Breast epithelium (tissue), 4 donors: ENCODE results near the gene CRHR2. TPM values are rescaled to one million over a fixed set of nuclear protein-coding genes. Genes with fewer than 3 reads are reported as not detected.

Experiments
- DNase-seq, 2 donors: peaks; one replicate each; pipeline ENCODE4 v3.0.0-alpha.2; 2019; ENCODE audit warnings: low spot score in 2 of 2
- H3K27ac ChIP-seq, 2 donors: fragments of 200-600 bp; sonication (generic) in 1 of 2; one replicate each; pipeline ENCODE4 v1.5.1; 2016 to 2019; ENCODE audit warnings: mild to moderate bottlenecking in 1 of 2
- H3K27me3 ChIP-seq, 2 donors: fragments of 200-600 bp; sonication (generic) in 1 of 2; one replicate each; pipeline versions ENCODE4 v1.5.1 to v1.6.0; 2017 to 2019; ENCODE audit warnings: control low read depth in 1 of 2, mild to moderate bottlenecking in 1 of 2
- H3K36me3 ChIP-seq: fragments of 200-600 bp; one replicate; pipeline ENCODE4 v1.5.1; 2019
- H3K4me1 ChIP-seq, 2 donors: fragments of 200-600 bp; sonication (generic); one replicate each; pipeline ENCODE4 v1.5.1; 2016 to 2019; ENCODE audit warnings: control low read depth in 1 of 2
- H3K4me3 ChIP-seq, 3 donors: fragments of 200-600 bp; sonication (generic); 1 replicate in 2 of 3; 2 replicates in 1 of 3; pipeline ENCODE4 v1.5.1; 2016 to 2019; ENCODE audit warnings: mild to moderate bottlenecking in 3 of 3, moderate library complexity in 2 of 3
- H3K9me3 ChIP-seq, 2 donors: fragments of 200-600 bp; sonication (generic) in 1 of 2; one replicate each; pipeline ENCODE4 v1.5.1; 2016 to 2019; ENCODE audit warnings: control low read depth in 1 of 2
- CTCF ChIP-seq, 3 donors: fragments of 450-650 bp; IDR thresholded peaks; one replicate each; pipeline ENCODE4 v1.5.1; 2016 to 2017; ENCODE audit warnings: antibody characterized with exemption in 3 of 3, mild to moderate bottlenecking in 3 of 3, moderate library complexity in 3 of 3
- POLR2A ChIP-seq: fragments of 450-650 bp; IDR thresholded peaks from one replicate; pipeline ENCODE4 v1.6.1; 2016; ENCODE audit warnings: antibody characterized with exemption, mild to moderate bottlenecking, moderate library complexity
- POLR2AphosphoS5 ChIP-seq, 3 donors: sonication (generic); formaldehyde crosslinking; IDR thresholded peaks; one replicate each; pipeline ENCODE4 v1.6.1; 2017; ENCODE audit warnings: antibody characterized with exemption in 3 of 3
- intact Hi-C: fragments of 100-400 bp; cut with DNase I; formaldehyde crosslinking; loops from one replicate; pipeline ENCODE4 v1.15.1; 2023; ENCODE audit warnings: low total_unique reads
- total RNA-seq, 3 donors: library from RNA; depleted of rRNA; stranded (reverse); fragments of >200 nt; gene quantifications; one replicate each; pipeline ENCODE4 v1.1.0, GENCODE V29; 2016

CRHR2 gene
- total RNA-seq, 3 donors from 2014 or later: under 0.01 to 0.16 (median 0.15) TPM

DNA sequence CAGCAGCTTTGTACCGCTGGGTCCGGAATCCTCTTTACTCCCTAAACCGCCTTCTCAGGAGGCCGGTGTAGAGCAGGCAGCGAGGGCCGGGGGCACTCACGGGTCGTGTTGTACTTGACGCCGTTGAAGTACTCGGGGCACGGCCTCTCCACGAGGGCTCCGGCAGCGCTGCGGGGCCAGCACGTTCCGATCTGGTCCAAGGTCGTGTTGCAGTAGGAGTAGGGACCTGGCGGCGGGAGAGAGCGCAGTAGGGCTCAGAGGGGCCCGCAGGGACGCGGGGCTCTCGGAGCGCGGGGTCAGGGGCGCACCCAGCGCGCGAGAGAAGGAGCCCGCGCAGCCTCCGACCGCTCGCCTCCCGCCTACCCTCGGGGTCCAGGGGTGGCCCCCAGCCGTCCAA lies 443 bp downstream of the CRHR2 start:
- peaks cover 7 to 8% of the 10 kb centered on the region in 2 donors for H3K4me1 ChIP-seq
- no peak for DNase-seq
- peaks cover 2 to 53% of the 10 kb centered on the region in 2 donors for H3K27me3 ChIP-seq
- H3K9me3 ChIP-seq: no peaks in the 10 kb centered on the region
- intact Hi-C loops: no loop called here
- H3K4me3 ChIP-seq: peak overlapping the region; percentile 39 to 70 (median 51)
- TF ChIP-seq POLR2A (no peak), POLR2AphosphoS5 (IDR thresholded peaks at IDR 0.05) (no peak), CTCF (IDR thresholded peaks at IDR 0.05) (no peak)
- no peaks in the 10 kb centered on the region for H3K36me3 ChIP-seq
- H3K27ac ChIP-seq: no peak overlapping the region

GRCh38 chr7:30681331-30681797 lies 892 bp downstream of the CRHR2 start:
- H3K36me3 ChIP-seq: no peaks in the 10 kb centered on the region
- TF ChIP-seq CTCF (IDR thresholded peaks at IDR 0.05) (no peak), POLR2A (no peak), POLR2AphosphoS5 (IDR thresholded peaks at IDR 0.05) (no peak)
- H3K9me3 ChIP-seq: no peaks in the 10 kb centered on the region
- H3K27ac ChIP-seq: no peak overlapping the region
- no peak for DNase-seq
- H3K4me1 ChIP-seq: peaks cover 7 to 8% of the 10 kb centered on the region in 2 donors
- peaks cover 2 to 53% of the 10 kb centered on the region in 2 donors for H3K27me3 ChIP-seq
- H3K4me3 ChIP-seq: peak overlapping the region; percentile 39 to 70 (median 51)
- intact Hi-C loops: no loop called here

- intact Hi-C loops: no loop called here
- Histone ChIP-seq H3K27ac (no peak overlapping the region), H3K4me1 (peaks cover 7 to 8% of the 10 kb centered on the region in 2 donors), H3K36me3 (no peaks in the 10 kb centered on the region), H3K4me3 (no peak overlapping the region), H3K27me3 (peaks cover 2 to 46% of the 10 kb centered on the region in 2 donors), H3K9me3 (no peaks in the 10 kb centered on the region)
- no peak for DNase-seq
- no peak for TF ChIP-seq POLR2A
- TF ChIP-seq POLR2AphosphoS5 (IDR thresholded peaks at IDR 0.05): no peak
- no peak for TF ChIP-seq CTCF (IDR thresholded peaks at IDR 0.05)
Measured at GRCh38 chr7:30679664-30680063, 2.6 kb downstream of the CRHR2 start.

GRCh38 chr7:30678805-30679204 lies 3.5 kb downstream of the CRHR2 start:
- Histone ChIP-seq H3K4me3 (no peak overlapping the region), H3K27me3 (peaks cover 2 to 38% of the 10 kb centered on the region in 2 donors), H3K4me1 (peaks cover 7 to 8% of the 10 kb centered on the region in 2 donors), H3K27ac (no peak overlapping the region), H3K9me3 (no peaks in the 10 kb centered on the region), H3K36me3 (no peaks in the 10 kb centered on the region)
- no peak for DNase-seq
- TF ChIP-seq CTCF (IDR thresholded peaks at IDR 0.05) (no peak), POLR2A (no peak)
- intact Hi-C loops: no loop called here

- Histone ChIP-seq H3K9me3 (no peaks in the 10 kb centered on the region), H3K27me3 (peaks cover 0 to under 1% of the 10 kb centered on the region in 2 donors), H3K36me3 (no peaks in the 10 kb centered on the region), H3K4me1 (no peaks in the 10 kb centered on the region), H3K27ac (no peak overlapping the region), H3K4me3 (no peak overlapping the region)
- intact Hi-C loops: no loop called here
- TF ChIP-seq CTCF (IDR thresholded peaks at IDR 0.05): no peak
- TF ChIP-seq POLR2A: no peak
- no peak for TF ChIP-seq POLR2AphosphoS5 (IDR thresholded peaks at IDR 0.05)
- no peak for DNase-seq
Measured at GRCh38 chr7:30674876-30675275, 7.4 kb downstream of the CRHR2 start.
